CD14-positive monocyte (primary cell): ENCODE results near the gene RAPGEF1. TPM values are rescaled to one million over a fixed set of nuclear protein-coding genes. Genes with fewer than 3 reads are reported as not detected.

Experiments used
- DNase-seq, 3 donors: peaks; one replicate each; pipeline ENCODE4 v3.0.0-alpha.2; 2011 to 2022
- H2AFZ ChIP-seq: 2 replicates; pipeline ENCODE4 v1.6.0; 2012; ENCODE audit warnings: mild to moderate bottlenecking, low read depth, low read length, inconsistent platforms; ENCODE audit not compliant: insufficient read depth, poor library complexity, severe bottlenecking
- H3K27ac ChIP-seq, 2 donors: 1 replicate in 1 of 2; 2 replicates in 1 of 2; pipeline ENCODE4 v1.5.1; 2012 to 2013; ENCODE audit warnings: low read length in 2 of 2, control low read depth in 1 of 2, inconsistent platforms in 1 of 2, low read depth in 1 of 2, mild to moderate bottlenecking in 1 of 2
- H3K27me3 ChIP-seq, 2 donors: one replicate each; pipeline versions ENCODE4 v1.6.0 to v1.6.1; 2011 to 2013; ENCODE audit warnings: low read length in 2 of 2; ENCODE audit not compliant: control insufficient read depth in 2 of 2, insufficient read depth in 2 of 2
- H3K36me3 ChIP-seq, 2 donors: replicated peaks in 1 of 2; 1 replicate in 1 of 2; 2 replicates in 1 of 2; pipeline versions ENCODE4 v1.5.1 to v1.6.1; 2012 to 2013; ENCODE audit warnings: low read length in 2 of 2, control low read depth in 1 of 2, inconsistent platforms in 1 of 2, mild to moderate bottlenecking in 1 of 2; ENCODE audit not compliant: insufficient read depth in 2 of 2, control insufficient read depth in 1 of 2
- H3K4me1 ChIP-seq, 2 donors: 1 replicate in 1 of 2; 2 replicates in 1 of 2; pipeline versions ENCODE4 v1.5.1 to v1.6.1; 2012 to 2013; ENCODE audit warnings: low read length in 2 of 2, control low read depth in 1 of 2, inconsistent platforms in 1 of 2, mild to moderate bottlenecking in 1 of 2, moderate library complexity in 1 of 2; ENCODE audit not compliant: insufficient read depth in 2 of 2, control insufficient read depth in 1 of 2
- H3K4me2 ChIP-seq: replicated peaks from 2 replicates; pipeline ENCODE3; 2012; ENCODE audit warnings: low read length, moderate library complexity, mild to moderate bottlenecking; ENCODE audit not compliant: poor library complexity, severe bottlenecking; ENCODE audit errors: extremely low read depth
- H3K4me3 ChIP-seq, 3 experiments: fragments of 200-600 bp in 1 of 3; sonication (generic) in 1 of 3; replicated peaks in 1 of 3; 1 replicate in 2 of 3; 2 replicates in 1 of 3; pipeline ENCODE4 v1.5.1; 2011 to 2013; ENCODE audit warnings: low read length in 3 of 3, mild to moderate bottlenecking in 3 of 3, control low read depth in 2 of 3, low read depth in 2 of 3, inconsistent platforms in 1 of 3, moderate library complexity in 1 of 3
- H3K79me2 ChIP-seq: 2 replicates; pipeline ENCODE4 v1.6.0; 2012; ENCODE audit warnings: mild to moderate bottlenecking, control low read depth, inconsistent platforms, low read length, moderate library complexity; ENCODE audit not compliant: insufficient read depth
- H3K9ac ChIP-seq: 2 replicates; pipeline ENCODE4 v1.6.0; 2017; ENCODE audit warnings: low read length, mild to moderate bottlenecking; ENCODE audit not compliant: insufficient read depth, poor library complexity, severe bottlenecking
- H3K9me3 ChIP-seq, 2 donors: replicated peaks in 1 of 2; 1 replicate in 1 of 2; 2 replicates in 1 of 2; pipeline versions ENCODE4 v1.5.1 to v1.6.1; 2012 to 2013; ENCODE audit warnings: low read length in 2 of 2, control low read depth in 1 of 2; ENCODE audit not compliant: control insufficient read depth in 1 of 2, insufficient read depth in 1 of 2
- H4K20me1 ChIP-seq: 2 replicates; pipeline ENCODE4 v1.6.0; 2012; ENCODE audit warnings: mild to moderate bottlenecking, low read length, control low read depth, moderate library complexity; ENCODE audit not compliant: insufficient read depth
- H3K27ac Mint-ChIP-seq, 7 donors: one replicate each; pipeline ENCODE4 v1.8.0; 2020; ENCODE audit warnings: mild to moderate bottlenecking in 7 of 7, mixed read lengths in 7 of 7, moderate library complexity in 6 of 7, inconsistent platforms in 2 of 7
- H3K27me3 Mint-ChIP-seq, 3 donors: one replicate each; pipeline ENCODE4 v1.8.0; 2021 to 2022; ENCODE audit warnings: low read depth in 3 of 3, mild to moderate bottlenecking in 3 of 3, mixed read lengths in 3 of 3, moderate library complexity in 3 of 3, inconsistent platforms in 1 of 3
- H3K36me3 Mint-ChIP-seq, 2 donors: one replicate each; pipeline ENCODE4 v1.8.0; 2020; ENCODE audit warnings: mixed read lengths in 2 of 2, inconsistent platforms in 1 of 2, mild to moderate bottlenecking in 1 of 2
- H3K4me1 Mint-ChIP-seq: one replicate; pipeline ENCODE4 v1.8.0; 2020; ENCODE audit warnings: mild to moderate bottlenecking, mixed read lengths
- H3K4me3 Mint-ChIP-seq, 2 donors: one replicate each; pipeline ENCODE4 v1.8.0; 2020; ENCODE audit warnings: mild to moderate bottlenecking in 2 of 2, mixed read lengths in 2 of 2, moderate library complexity in 1 of 2
- H3K9me3 Mint-ChIP-seq, 7 donors: one replicate each; pipeline ENCODE4 v1.8.0; 2020 to 2022; ENCODE audit warnings: mixed read lengths in 7 of 7, mild to moderate bottlenecking in 6 of 7, moderate library complexity in 6 of 7, inconsistent platforms in 2 of 7
- WGBS: methylation state at CpG from one replicate; pipeline ENCODE4 v1.1.5; 2013; ENCODE audit warnings: missing lambda C conversion rate; ENCODE audit not compliant: insufficient coverage; 5-methylcytosine and 5-hydroxymethylcytosine counted together
- intact Hi-C, 2 donors: fragments of 100-400 bp; cut with micrococcal nuclease; formaldehyde crosslinking; loops; one replicate each; pipeline versions ENCODE4 v1.15.0 to v1.15.1; 2023
- polyA plus RNA-seq, 3 donors: library from polyadenylated mRNA; depleted of rRNA in 1 of 3; unstranded in 2 of 3; stranded (reverse) in 1 of 3; fragments of 300-500 nt in 2 of 3; fragments of >200 nt in 1 of 3; fragmentation: Illumina TruSeq in 2 of 3; gene quantifications; 1 replicate in 2 of 3; 2 replicates in 1 of 3; pipeline ENCODE4 v1.2.3, GENCODE V29; 2012 to 2021
- TF ChIP-seq, protein P1 (sequence below): fragments of 200-600 bp; IDR thresholded peaks from one replicate; pipeline ENCODE4 v1.8.0; 2022; ENCODE audit warnings: antibody characterized with exemption, mild to moderate bottlenecking

RAPGEF1 gene
- polyA plus RNA-seq, 3 donors = 1.7 to 71.7 (median 3.0) TPM

GRCh38 chr9:131764568-131764967, 24.7 kb upstream of the RAPGEF1 start:
- no peaks in the 10 kb centered on the region for H3K79me2 ChIP-seq
- no peaks in the 10 kb centered on the region for H3K36me3 ChIP-seq
- TF ChIP-seq, protein P1, sequence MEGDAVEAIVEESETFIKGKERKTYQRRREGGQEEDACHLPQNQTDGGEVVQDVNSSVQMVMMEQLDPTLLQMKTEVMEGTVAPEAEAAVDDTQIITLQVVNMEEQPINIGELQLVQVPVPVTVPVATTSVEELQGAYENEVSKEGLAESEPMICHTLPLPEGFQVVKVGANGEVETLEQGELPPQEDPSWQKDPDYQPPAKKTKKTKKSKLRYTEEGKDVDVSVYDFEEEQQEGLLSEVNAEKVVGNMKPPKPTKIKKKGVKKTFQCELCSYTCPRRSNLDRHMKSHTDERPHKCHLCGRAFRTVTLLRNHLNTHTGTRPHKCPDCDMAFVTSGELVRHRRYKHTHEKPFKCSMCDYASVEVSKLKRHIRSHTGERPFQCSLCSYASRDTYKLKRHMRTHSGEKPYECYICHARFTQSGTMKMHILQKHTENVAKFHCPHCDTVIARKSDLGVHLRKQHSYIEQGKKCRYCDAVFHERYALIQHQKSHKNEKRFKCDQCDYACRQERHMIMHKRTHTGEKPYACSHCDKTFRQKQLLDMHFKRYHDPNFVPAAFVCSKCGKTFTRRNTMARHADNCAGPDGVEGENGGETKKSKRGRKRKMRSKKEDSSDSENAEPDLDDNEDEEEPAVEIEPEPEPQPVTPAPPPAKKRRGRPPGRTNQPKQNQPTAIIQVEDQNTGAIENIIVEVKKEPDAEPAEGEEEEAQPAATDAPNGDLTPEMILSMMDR = no peak
- no peaks in the 10 kb centered on the region for H4K20me1 ChIP-seq
- H3K27ac Mint-ChIP-seq = no peak overlapping the region
- H3K4me1 ChIP-seq = no peaks in the 10 kb centered on the region
- H3K4me3 ChIP-seq = no peak overlapping the region
- H3K4me2 ChIP-seq = no peak overlapping the region
- no peak overlapping the region for H3K4me3 Mint-ChIP-seq
- peaks cover 0 to 2% (median 0%) of the 10 kb centered on the region in 7 donors for H3K9me3 Mint-ChIP-seq
- H3K36me3 Mint-ChIP-seq = no peaks in the 10 kb centered on the region
- H3K27ac ChIP-seq = no peak overlapping the region
- no peak overlapping the region for H3K9ac ChIP-seq
- no peaks in the 10 kb centered on the region for H3K4me1 Mint-ChIP-seq
- no peak overlapping the region for H2AFZ ChIP-seq
- H3K27me3 Mint-ChIP-seq = peaks cover 13 to 22% (median 16%) of the 10 kb centered on the region in 3 donors
- DNase-seq = no peak
- no CpG with 5 or more reads among the region's 2 CpGs for WGBS
- intact Hi-C loops = loop anchor here in 1 of 2 donors (5.0 kb wide), 2 partner anchors 488 to 503 kb away; no protein-coding TSS in a partner anchor
- H3K27me3 ChIP-seq = no peaks in the 10 kb centered on the region
- no peaks in the 10 kb centered on the region for H3K9me3 ChIP-seq

DNA sequence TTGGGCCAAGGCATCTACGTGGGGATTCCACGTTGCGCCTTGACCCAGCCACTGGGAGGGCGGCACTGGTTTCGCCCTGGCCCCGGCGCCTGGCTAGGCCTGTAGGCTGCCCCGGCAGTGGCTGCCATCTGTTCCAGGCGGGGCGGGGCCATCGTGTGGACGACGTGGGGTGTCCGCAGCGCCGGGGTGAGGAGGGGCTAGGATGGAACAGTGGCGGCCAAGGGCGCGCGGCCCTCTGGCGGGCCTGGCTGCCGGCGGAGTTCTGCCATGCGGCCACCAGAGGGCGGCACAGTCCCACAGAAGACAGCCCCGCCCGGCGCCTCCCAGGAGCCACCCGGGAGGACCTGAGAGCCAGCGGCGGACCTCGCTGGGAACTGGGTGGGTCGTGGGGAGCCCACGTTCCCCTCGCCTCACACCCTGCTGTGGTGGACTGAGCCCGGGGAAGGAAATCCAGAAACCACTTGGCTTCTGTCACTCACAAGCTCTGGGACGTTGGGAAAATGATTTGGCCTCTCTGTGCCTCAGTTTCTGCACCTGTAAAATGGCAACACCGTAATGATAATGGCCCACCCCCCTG, 22.6 kb upstream of the RAPGEF1 start:
- Histone ChIP-seq H3K9me3 (no peaks in the 10 kb centered on the region), H2AFZ (no peak overlapping the region), H3K36me3 (no peaks in the 10 kb centered on the region), H3K4me2 (peak overlapping the region; percentile 13), H3K9ac (no peak overlapping the region), H3K27ac (no peak overlapping the region), H3K27me3 (no peaks in the 10 kb centered on the region), H3K4me3 (no peak overlapping the region), H3K79me2 (no peaks in the 10 kb centered on the region), H4K20me1 (no peaks in the 10 kb centered on the region), H3K4me1 (no peaks in the 10 kb centered on the region)
- Mint-ChIP-seq H3K27me3 (peaks cover 7 to 25% (median 18%) of the 10 kb centered on the region in 3 donors), H3K4me1 (no peaks in the 10 kb centered on the region), H3K36me3 (no peaks in the 10 kb centered on the region), H3K9me3 (peaks cover 0 to 2% (median 0%) of the 10 kb centered on the region in 7 donors), H3K27ac (peak overlapping the region in 1 of 7 donors; percentile 62), H3K4me3 (peak overlapping the region in 1 of 2 donors; percentile 39)
- intact Hi-C loops = loop anchor here (2.0 to 5.0 kb wide), 3 partner anchors 490 to 505 kb away; no protein-coding TSS in a partner anchor
- 16% methylated on average over 37 of the region's 38 CpGs for WGBS
- peak; percentile 59 to 72 (median 62) for DNase-seq
- TF ChIP-seq, protein P1 = peak; percentile 96
